K562 (cell line): ENCODE data around the gene TRABD2B. TPM values are rescaled to one million over a fixed set of nuclear protein-coding genes. Genes with fewer than 3 reads are reported as not detected.

Source experiments
- ATAC-seq: fragments of 200-7000 bp; cut with Tn5 transposase; 3 replicates; pipeline ENCODE4 v1.9.1; 2020; ENCODE audit warnings: moderate library complexity
- BruUV-seq: library from RNA; stranded (reverse); fragments of 400-500 nt; replicated peaks from 2 replicates; lab custom pipeline; 2021; lab: Mats Ljungman, UMichigan
- CTCF ChIA-PET: fragments of 300-600 bp; formaldehyde crosslinking; extraction: SDS; loops from one replicate; lab custom pipeline; 2021; ENCODE audit warnings: low intra/inter-chr PET ratio; lab: Yijun Ruan, JAX
- POLR2A ChIA-PET: fragments of 300-600, 350-650 bp; sonication (Branson Sonifier 250); formaldehyde crosslinking; extraction: SDS; loops from one replicate; lab custom pipeline; 2021; ENCODE audit warnings: antibody characterized with exemption, inconsistent platforms; lab: Yijun Ruan, JAX
- DNase-seq, 4 experiments: peaks; one replicate each; pipeline versions ENCODE4 v3.0.0 to v3.0.0-alpha.2; 2011 to 2018; ENCODE audit warnings: low spot score in 3 of 4, mixed read lengths in 3 of 4; ENCODE audit errors: extremely low read depth in 1 of 4
- FAIRE-seq: peaks from 2 replicates; lab custom pipeline; 2011; peaks lifted over from hg19 to GRCh38; lab: Jason Lieb, UNC
- H2AFZ ChIP-seq: 2 replicates; pipeline ENCODE4 v1.6.0; 2011; ENCODE audit warnings: low read depth, low read length, control low read depth, inconsistent platforms
- H3K27ac ChIP-seq: fragments of 200-600 bp; 3 replicates; pipeline ENCODE4 v1.8.0; 2011; ENCODE audit warnings: low read depth, mild to moderate bottlenecking, control low read depth, inconsistent platforms, low read length, moderate library complexity, mixed read lengths; ENCODE audit errors: extremely low read depth
- H3K27me3 ChIP-seq, 2 experiments: fragments of 300-600 bp in 1 of 2; 2 replicates in 1 of 2; 3 replicates in 1 of 2; pipeline versions ENCODE4 v1.6.0 to v1.8.0; 2011; ENCODE audit warnings: inconsistent platforms in 2 of 2, low read length in 2 of 2, mild to moderate bottlenecking in 1 of 2, mixed read lengths in 1 of 2, moderate library complexity in 1 of 2; ENCODE audit not compliant: control insufficient read depth in 2 of 2, insufficient read depth in 2 of 2
- H3K36me3 ChIP-seq: fragments of 300-600 bp; 3 replicates; pipeline ENCODE4 v1.8.0; 2011; ENCODE audit warnings: mild to moderate bottlenecking, low read length, inconsistent platforms; ENCODE audit not compliant: control insufficient read depth, insufficient read depth
- H3K4me1 ChIP-seq, 2 experiments: fragments of 200-600 bp in 1 of 2; replicated peaks in 1 of 2; 2 replicates in 1 of 2; 3 replicates in 1 of 2; pipeline versions ENCODE4 v1.5.1 to v1.8.0; 2011; ENCODE audit warnings: inconsistent platforms in 2 of 2, low read length in 2 of 2, mild to moderate bottlenecking in 1 of 2, mixed read lengths in 1 of 2, moderate library complexity in 1 of 2; ENCODE audit not compliant: control insufficient read depth in 2 of 2, insufficient read depth in 2 of 2
- H3K4me2 ChIP-seq: 2 replicates; pipeline ENCODE4 v1.6.1; 2011; ENCODE audit warnings: low read length, control low read depth, inconsistent platforms, mixed read lengths; ENCODE audit not compliant: insufficient read depth
- H3K4me3 ChIP-seq: fragments of 200-600 bp; sonication (generic), shearing (Covaris generic); 2 replicates; pipeline ENCODE4 v1.5.1; 2016; ENCODE audit warnings: control low read depth, inconsistent platforms
- H3K79me2 ChIP-seq: fragments of 200-600 bp; 3 replicates; pipeline ENCODE4 v1.8.0; 2011; ENCODE audit warnings: low read length, inconsistent platforms; ENCODE audit not compliant: control insufficient read depth, insufficient read depth
- H3K9ac ChIP-seq, 2 experiments: 2 replicates each; pipeline versions ENCODE4 v1.6.0 to v1.6.1; 2011; ENCODE audit warnings: low read depth in 2 of 2, low read length in 2 of 2, control low read depth in 1 of 2, inconsistent platforms in 1 of 2, mild to moderate bottlenecking in 1 of 2, mixed read lengths in 1 of 2; ENCODE audit not compliant: insufficient read depth in 1 of 2
- H3K9me1 ChIP-seq: one replicate; pipeline ENCODE4 v1.6.0; 2011; ENCODE audit warnings: inconsistent platforms, mild to moderate bottlenecking, low read length, moderate library complexity; ENCODE audit not compliant: control insufficient read depth, insufficient read depth
- H3K9me3 ChIP-seq: replicated peaks from 2 replicates; pipeline ENCODE4 v1.5.1; 2011; ENCODE audit warnings: low read depth, low read length, inconsistent platforms; ENCODE audit not compliant: control insufficient read depth, insufficient read depth
- H4K20me1 ChIP-seq: replicated peaks from 2 replicates; pipeline ENCODE4 v1.6.1; 2011; ENCODE audit warnings: low read length, inconsistent platforms, mixed read lengths; ENCODE audit not compliant: control insufficient read depth, insufficient read depth
- EGR1 ChIP-seq: fragments of 450-650 bp; conservative IDR thresholded peaks from 2 replicates; pipeline ENCODE4 v1.6.1; 2017; ENCODE audit warnings: mild to moderate bottlenecking
- MCM5 ChIP-seq: fragments of 450-650 bp; IDR thresholded peaks from 2 replicates; pipeline ENCODE4 v1.6.1; 2016; ENCODE audit warnings: low read depth
- RBM15 ChIP-seq: fragments of 200-400 bp; formaldehyde crosslinking; IDR thresholded peaks from 2 replicates; pipeline ENCODE4 v1.6.1; 2018; ENCODE audit warnings: mild to moderate bottlenecking, low read length, moderate library complexity; ENCODE audit not compliant: insufficient read depth
- ZNF24 ChIP-seq: fragments of 450-650 bp; IDR thresholded peaks from 2 replicates; pipeline ENCODE4 v1.6.1; 2016
- WGBS: fragments of 100-300 bp; shearing (Covaris generic); methylation state at CpG from one replicate; pipeline ENCODE4 v1.1.6; 2016; ENCODE audit warnings: low coverage, mixed read lengths; ENCODE audit not compliant: insufficient coverage; ENCODE audit errors: missing lambda C conversion rate; 5-methylcytosine and 5-hydroxymethylcytosine counted together
- in situ Hi-C: fragments of 300-500 bp; cut with MboI; formaldehyde crosslinking; loops from 4 replicates; pipeline ENCODE4 v1.15.0; 2018; ENCODE audit warnings: inconsistent platforms, mixed read lengths
- intact Hi-C: fragments of 100-400 bp; cut with micrococcal nuclease; formaldehyde crosslinking; loops from 2 replicates; pipeline ENCODE4 v1.14.2; 2022
- polyA plus RNA-seq, 8 experiments: library from polyadenylated mRNA; depleted of rRNA in 4 of 8; stranded (reverse) in 5 of 8; unstranded in 3 of 8; fragments of >200 nt; fragmentation: Nextera tagmentation in 2 of 8; fragmentation: Illumina TruSeq in 1 of 8; extraction: Ambion mirVana in 2 of 8; extraction: Trizol in 1 of 8; gene quantifications; 2 replicates each; pipeline versions ENCODE4 v1.2.1 to v1.2.3, GENCODE V29; 2011 to 2014; ENCODE audit warnings: inconsistent platforms in 1 of 8, missing spikeins in 1 of 8
- total RNA-seq, 7 experiments: library from RNA; depleted of rRNA in 6 of 7; stranded (reverse); fragments of >200 nt in 6 of 7; fragmentation: Illumina TruSeq in 2 of 7; extraction: Trizol in 2 of 7; gene quantifications; 2 replicates each; pipeline versions ENCODE4 v1.2.1 to v1.2.3, GENCODE V29; 2011 to 2021; ENCODE audit warnings: low replicate concordance in 1 of 7
- TF ChIP-seq, protein P1 (sequence below): fragments of 250-450 bp; sonication (Bioruptor Pico); IDR thresholded peaks from 2 replicates; pipeline ENCODE4 v1.8.0; 2021; ENCODE audit warnings: borderline replicate concordance, mild to moderate bottlenecking, moderate library complexity; ENCODE audit not compliant: poor library complexity, severe bottlenecking
- TF ChIP-seq, protein P2 (sequence below): fragments of 150-350 bp; IDR thresholded peaks from 2 replicates; pipeline ENCODE4 v1.6.1; 2014; ENCODE audit warnings: low read depth, mild to moderate bottlenecking, low read length, borderline replicate concordance
- TF ChIP-seq, protein P3 (sequence below): fragments of 250-450 bp; sonication (Bioruptor Pico); IDR thresholded peaks from 2 replicates; pipeline ENCODE4 v1.8.0; 2022; ENCODE audit warnings: moderate library complexity, mild to moderate bottlenecking, inconsistent platforms

Gene TRABD2B
- total and polyA plus RNA-seq, 9 of the 15 experiments (the other 6 are each of a cell fraction or from before 2014, with no cell fraction given) = not detected

DNA sequence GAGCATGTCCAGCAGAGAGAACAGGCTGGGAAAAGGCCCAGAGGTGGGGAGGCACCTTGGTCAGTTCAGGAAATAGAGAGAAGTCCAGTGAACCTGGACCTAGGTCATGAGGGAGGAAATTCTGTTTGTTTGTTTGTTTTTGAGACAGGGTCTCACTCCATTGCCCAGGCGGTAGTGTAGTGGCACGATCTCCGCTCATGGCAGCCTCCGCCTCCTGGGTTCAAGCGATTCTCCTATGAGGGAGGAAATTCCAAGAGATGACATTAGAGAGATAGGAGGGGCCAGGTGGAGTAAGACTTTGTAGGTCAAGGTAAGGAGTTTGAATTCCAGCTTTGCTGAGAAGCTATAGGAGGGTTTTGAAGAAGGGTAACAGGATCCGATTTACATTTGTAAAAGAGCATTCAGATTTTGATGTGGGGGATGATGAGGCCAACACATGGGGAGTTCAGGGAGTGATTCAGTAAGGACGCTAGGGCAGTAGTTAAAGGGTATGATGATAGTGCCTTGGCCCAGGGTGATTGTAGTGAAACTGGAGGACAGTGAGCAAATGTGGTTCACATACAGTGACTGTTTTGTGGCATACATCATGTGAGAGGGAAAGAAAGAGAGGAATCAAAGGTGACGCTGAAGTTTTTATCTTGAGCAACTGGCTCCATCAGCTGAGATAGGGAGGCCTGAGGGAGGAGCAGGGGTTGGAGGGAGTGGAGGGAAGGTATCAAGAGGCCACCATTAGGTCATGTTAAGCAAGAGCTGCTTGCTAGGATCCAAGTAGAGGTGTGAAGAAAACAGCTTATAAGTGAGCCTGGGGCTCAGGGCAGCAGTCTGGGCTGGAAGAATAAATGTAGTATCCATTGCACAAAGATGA, 8.3 kb upstream of the TRABD2B start (continued):
- no peak for TF ChIP-seq MCM5

DNA sequence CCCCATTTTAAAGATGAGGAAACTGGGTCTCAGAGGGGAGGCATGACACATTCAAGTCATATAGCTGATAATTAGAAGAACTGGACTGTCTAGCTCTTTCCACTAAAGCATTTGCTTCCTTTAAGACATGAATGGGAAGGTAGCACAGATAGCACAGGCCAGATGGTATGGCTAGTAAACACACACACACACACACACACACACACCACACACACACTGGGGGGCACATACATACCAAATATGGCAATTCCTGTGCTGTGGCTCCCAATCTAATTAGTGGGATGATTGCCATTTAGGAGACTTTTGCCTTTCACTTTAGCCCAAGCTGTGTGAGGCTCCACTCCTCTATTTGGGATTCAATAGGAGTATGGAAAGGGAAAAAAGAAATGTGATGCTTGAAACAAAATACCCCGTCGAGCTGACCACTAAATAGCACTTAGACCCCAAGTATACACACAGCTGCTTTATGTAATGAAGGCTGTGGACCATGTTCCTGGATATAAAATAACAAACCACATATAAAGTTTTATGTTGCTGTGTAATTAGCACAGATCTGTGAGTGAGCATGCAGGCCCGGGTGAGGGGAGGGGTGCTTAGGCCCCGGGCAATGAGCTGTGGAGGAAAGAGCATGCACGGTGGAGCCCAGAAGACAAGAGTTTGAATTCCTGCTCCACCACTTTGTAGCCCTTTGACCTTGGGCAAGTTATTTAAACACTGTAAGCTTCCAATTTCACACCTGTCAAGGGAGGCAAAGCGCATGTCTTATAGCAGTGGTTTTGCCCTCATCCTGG, 6.8 kb upstream of the TRABD2B start:
- WGBS = 2% methylated on average over 6 of the region's 6 CpGs

More for the DNA sequence above, 6.8 kb upstream of the TRABD2B start:
- Histone ChIP-seq H3K27ac (no peak overlapping the region), H3K27me3 (peaks cover 0 to 12% of the 10 kb centered on the region in 2 experiments; a peak in 1 of 5 replicates), H3K79me2 (no peaks in the 10 kb centered on the region), H2AFZ (no peak overlapping the region), H4K20me1 (no peaks in the 10 kb centered on the region), H3K4me1 (peaks cover 0 to 4% of the 10 kb centered on the region in 2 experiments; a peak in 1 of 5 replicates), H3K36me3 (no peaks in the 10 kb centered on the region), H3K9ac (no peak overlapping the region), H3K4me3 (no peak overlapping the region), H3K4me2 (no peak overlapping the region), H3K9me3 (no peaks in the 10 kb centered on the region), H3K9me1 (no peaks in the 10 kb centered on the region)
- in situ Hi-C loops (no loop called here), intact Hi-C loops (no loop called here)
- DNase-seq (no peak), FAIRE-seq (no peak), ATAC-seq (no peak)
- ChIA-PET CTCF (no interaction called here), POLR2A (no interaction called here)
- no peak for TF ChIP-seq RBM15
- TF ChIP-seq ZNF24 = no peak
- TF ChIP-seq, protein P1, sequence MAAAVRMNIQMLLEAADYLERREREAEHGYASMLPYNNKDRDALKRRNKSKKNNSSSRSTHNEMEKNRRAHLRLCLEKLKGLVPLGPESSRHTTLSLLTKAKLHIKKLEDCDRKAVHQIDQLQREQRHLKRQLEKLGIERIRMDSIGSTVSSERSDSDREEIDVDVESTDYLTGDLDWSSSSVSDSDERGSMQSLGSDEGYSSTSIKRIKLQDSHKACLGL (CRISPR knock-in tag) = no peak
- TF ChIP-seq, protein P2, sequence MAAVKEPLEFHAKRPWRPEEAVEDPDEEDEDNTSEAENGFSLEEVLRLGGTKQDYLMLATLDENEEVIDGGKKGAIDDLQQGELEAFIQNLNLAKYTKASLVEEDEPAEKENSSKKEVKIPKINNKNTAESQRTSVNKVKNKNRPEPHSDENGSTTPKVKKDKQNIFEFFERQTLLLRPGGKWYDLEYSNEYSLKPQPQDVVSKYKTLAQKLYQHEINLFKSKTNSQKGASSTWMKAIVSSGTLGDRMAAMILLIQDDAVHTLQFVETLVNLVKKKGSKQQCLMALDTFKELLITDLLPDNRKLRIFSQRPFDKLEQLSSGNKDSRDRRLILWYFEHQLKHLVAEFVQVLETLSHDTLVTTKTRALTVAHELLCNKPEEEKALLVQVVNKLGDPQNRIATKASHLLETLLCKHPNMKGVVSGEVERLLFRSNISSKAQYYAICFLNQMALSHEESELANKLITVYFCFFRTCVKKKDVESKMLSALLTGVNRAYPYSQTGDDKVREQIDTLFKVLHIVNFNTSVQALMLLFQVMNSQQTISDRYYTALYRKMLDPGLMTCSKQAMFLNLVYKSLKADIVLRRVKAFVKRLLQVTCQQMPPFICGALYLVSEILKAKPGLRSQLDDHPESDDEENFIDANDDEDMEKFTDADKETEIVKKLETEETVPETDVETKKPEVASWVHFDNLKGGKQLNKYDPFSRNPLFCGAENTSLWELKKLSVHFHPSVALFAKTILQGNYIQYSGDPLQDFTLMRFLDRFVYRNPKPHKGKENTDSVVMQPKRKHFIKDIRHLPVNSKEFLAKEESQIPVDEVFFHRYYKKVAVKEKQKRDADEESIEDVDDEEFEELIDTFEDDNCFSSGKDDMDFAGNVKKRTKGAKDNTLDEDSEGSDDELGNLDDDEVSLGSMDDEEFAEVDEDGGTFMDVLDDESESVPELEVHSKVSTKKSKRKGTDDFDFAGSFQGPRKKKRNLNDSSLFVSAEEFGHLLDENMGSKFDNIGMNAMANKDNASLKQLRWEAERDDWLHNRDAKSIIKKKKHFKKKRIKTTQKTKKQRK = no peak
- TF ChIP-seq, protein P3, sequence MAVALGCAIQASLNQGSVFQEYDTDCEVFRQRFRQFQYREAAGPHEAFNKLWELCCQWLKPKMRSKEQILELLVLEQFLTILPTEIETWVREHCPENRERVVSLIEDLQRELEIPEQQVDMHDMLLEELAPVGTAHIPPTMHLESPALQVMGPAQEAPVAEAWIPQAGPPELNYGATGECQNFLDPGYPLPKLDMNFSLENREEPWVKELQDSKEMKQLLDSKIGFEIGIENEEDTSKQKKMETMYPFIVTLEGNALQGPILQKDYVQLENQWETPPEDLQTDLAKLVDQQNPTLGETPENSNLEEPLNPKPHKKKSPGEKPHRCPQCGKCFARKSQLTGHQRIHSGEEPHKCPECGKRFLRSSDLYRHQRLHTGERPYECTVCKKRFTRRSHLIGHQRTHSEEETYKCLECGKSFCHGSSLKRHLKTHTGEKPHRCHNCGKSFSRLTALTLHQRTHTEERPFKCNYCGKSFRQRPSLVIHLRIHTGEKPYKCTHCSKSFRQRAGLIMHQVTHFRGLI = no peak
- no peak for TF ChIP-seq EGR1
- BruUV-seq = no TSS peak
